ENCODE data around the gene PHC2.
A peak's percentile ranks its signal among the peaks of the same experiment; 100 is the strongest.

The PHC2 gene

DNA sequence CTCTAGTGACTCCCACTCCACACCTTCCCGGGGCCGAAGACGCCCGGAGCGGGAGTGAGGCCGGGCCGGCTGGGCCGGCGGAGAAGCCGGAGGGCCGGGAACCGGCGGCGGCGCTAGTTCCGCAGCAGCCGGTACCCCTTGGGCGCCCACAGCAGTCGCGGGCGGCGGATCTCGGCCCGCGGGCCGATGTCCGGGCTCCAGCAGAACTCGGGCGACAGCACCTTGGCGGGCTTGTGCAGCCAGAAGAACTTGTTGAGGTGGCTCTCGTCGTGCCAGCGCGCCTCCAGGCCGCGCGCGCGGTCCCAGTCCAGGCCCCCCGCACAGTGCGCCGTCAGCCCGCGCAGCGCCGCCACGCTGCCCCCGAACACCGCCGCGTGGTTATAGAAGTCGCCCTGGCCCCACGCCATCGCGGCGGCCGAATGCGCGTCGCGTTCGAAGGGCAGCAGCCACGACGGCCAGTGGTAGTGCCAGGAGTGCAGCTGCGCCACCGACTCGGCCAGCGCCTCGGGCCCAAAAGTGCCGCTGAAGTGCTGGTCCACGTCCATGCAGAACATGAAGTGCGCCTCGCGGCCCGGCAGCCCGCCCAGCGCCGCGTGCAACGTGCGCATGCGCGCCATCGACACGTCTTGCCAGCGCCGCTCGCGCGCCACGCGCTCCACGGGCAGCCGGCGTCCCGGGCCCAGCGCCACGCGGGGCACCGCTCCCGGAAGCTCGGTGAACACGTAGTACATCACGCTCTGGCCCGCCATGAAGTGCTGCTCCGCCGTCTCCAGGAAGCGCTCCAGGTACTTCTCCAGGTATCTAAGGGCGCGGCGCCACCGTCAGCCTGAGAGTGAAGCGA is 124.0 kb downstream of the PHC2 start:
- no peak for TF ChIP-seq POLR2A (IDR thresholded peaks at IDR 0.05; ENCODE audit: low read depth, low read length)
- no peak for DNase-seq (ENCODE audit: insufficient read length, low spot score)
- FAIRE-seq = no peak

DNA sequence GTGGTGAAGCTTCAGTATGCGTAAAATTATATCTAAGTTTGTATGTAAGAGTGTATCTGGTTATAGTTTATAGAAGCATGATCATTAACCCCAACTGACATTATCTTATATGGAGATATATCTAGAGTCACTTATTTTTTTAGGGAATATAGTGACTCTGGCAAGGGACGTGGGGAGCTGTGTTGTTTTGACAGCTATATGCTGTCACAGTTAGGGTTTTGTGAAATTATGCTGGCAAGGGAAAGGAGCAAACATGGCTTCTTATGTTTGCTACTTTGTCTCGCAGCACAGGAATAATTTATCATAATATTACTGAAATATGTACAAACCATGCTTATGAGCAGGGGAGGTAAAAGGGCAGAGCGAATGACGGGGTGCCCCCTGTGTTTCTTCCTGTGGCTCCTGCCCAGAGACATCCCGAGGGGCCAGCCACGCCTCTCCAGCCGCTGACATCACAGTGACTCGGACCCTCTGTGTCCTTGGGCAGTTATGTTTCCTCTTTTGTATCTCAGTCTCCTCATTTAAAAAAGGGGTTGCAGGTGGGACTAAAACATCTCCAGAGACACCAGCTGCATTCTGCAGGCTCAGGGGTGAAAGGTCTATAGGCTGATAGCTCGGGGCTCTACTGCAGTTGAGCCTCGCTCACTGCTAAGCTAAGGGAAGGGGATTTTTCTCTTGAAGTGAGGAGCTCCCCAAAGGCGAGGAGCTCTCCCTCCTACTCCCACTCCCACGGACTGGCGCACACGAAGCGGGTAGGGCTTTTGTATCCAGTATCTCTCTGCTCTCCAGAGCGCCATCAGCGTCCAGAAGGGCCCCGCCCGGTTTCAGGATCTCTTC is 124.9 kb downstream of the PHC2 start:
- FAIRE-seq (no peak), DNase-seq (ENCODE audit: insufficient read length, low spot score) (no peak)
- TF ChIP-seq POLR2A (IDR thresholded peaks at IDR 0.05; ENCODE audit: low read depth, low read length) = no peak

DNA sequence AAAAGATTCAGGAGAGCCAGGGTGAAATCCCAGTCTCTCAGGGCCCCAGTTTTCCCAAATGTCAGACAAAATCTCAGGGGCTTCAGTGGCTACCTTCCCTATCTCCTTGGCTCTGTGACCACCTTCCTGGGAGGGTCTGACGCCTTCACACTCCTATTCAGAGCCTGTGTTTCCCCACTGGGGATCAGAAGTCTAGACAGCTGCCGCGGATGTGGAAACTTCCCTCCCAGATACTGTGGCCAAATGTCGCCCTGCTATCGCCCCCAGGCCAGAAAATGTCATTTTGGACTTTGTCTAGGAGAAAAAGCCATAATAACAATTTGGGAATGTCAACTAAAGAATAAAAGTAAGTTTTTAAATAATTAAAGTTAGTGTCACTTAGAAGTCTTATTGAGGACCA is 125.9 kb downstream of the PHC2 start:
- DNase-seq (ENCODE audit: insufficient read length, low spot score) = no peak
- FAIRE-seq = no peak
- TF ChIP-seq POLR2A (IDR thresholded peaks at IDR 0.05; ENCODE audit: low read depth, low read length) = no peak

DNA sequence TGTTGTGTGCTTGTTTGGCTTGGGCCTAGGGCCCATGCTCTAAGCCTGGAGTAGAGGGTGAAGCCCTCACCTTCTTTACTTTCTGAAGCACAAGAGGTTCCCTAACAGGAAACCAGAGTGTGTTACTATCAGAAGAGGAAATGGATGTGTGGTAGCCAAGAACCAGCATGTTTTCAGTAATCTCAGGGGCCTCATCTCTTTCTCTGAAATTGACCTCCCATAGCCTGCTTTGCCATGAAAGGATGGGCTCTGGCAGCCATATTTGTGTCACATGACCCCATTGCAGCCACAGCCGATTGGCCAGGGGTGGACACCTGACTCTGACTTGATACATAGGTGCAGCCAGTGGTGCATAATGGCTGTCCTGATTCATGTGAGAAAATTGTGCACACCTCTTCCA is 128.6 kb downstream of the PHC2 start:
- FAIRE-seq (no peak), DNase-seq (ENCODE audit: insufficient read length, low spot score) (no peak)
- no peak for TF ChIP-seq POLR2A (IDR thresholded peaks at IDR 0.05; ENCODE audit: low read depth, low read length)

DNA sequence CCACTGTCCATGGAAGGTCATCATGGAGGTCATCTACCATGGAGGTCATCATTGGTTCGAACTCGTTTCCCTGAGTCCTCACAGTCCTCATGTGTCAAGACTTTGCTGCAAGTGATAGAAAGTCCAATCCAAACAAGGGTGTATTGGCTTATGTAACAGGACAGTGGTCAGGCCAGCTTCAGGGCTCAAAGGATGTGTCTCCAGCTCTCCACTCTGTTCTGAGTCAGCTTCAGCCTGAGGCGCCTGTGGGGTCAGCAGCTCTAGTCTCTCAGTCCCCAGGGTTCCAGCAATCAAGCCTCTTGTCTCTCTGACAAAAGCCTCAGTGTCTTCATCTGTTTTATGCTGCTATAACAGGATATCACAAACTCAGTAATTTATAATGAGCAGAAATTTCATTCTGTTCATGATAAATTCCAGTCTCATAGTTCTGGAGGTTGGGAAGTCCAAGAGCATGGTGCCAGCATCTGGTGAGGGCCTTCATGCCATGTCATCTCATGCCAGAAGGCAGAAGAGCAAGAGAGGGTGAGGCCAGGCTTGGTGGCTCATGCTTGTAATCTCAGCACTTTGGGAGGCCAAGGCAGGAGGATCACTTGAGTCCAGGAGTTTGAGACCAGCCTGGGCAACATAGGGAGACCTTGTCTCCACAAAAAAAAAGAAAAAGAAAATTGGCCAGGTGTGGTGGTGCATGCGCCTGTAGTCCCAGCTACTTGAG is 129.5 kb downstream of the PHC2 start:
- FAIRE-seq = no peak
- no peak for DNase-seq (ENCODE audit: insufficient read length, low spot score)
- no peak for TF ChIP-seq POLR2A (IDR thresholded peaks at IDR 0.05; ENCODE audit: low read depth, low read length)

DNA sequence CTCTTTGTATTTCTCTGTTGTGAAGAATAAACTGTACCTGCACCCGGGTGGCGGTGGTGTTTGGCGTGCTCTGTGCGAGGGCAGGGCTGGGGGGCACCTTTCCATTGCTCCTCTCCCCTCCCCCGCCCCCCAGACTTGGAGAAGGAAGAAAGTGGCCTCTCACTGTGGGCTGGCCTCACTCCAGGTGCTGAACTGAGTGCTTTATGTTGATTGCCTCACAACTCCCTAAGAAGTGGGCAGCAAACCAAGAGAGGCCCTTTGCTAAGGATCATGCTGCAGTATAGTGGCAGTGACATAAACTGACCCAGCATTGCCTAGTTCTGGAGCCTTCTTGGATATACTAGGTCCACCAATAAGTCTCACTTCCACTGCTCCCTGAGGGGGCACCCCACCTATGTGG is 130.2 kb downstream of the PHC2 start:
- FAIRE-seq = no peak

DNA sequence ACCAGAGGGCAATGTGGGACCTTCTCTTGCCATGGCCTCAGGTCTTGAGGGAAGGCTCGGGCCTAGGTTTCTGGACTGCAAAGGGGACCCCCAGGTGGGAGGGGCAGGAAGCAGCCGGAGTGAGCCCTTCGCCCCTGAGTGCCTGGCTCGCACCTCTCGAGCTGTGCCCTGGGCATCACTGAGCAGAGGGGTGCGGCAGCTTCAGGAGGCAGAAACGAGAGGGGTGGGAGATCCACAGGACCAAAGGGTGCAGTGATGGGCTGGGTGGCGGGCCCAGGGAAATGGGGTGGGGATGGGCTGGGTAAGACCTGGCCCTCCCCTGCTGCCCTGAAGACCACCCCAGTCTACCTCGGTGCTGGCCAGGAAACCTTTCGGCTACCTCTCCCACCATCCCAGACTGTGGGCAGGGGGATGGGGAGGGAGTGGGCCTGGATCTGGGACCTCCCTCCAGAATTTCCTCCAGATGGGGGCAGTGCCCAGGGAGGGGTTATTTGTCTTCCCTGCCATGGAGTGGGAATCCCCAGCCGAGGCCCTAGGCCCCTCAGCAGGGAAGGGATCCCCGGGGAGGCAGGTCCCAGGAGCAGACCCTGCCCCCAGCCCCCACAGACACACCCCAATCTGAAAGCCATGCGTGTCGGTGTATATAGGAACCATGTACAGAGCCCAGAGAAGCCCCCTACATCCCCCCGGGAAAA is 131.3 kb downstream of the PHC2 start:
- DNase-seq (ENCODE audit: insufficient read length, low spot score) (no peak), FAIRE-seq (no peak)
- no peak for TF ChIP-seq POLR2A (IDR thresholded peaks at IDR 0.05; ENCODE audit: low read depth, low read length)

More for the DNA sequence above, 130.2 kb downstream of the PHC2 start:
- DNase-seq (ENCODE audit: insufficient read length, low spot score) = no peak
- no peak for TF ChIP-seq POLR2A (IDR thresholded peaks at IDR 0.05; ENCODE audit: low read depth, low read length)

DNA sequence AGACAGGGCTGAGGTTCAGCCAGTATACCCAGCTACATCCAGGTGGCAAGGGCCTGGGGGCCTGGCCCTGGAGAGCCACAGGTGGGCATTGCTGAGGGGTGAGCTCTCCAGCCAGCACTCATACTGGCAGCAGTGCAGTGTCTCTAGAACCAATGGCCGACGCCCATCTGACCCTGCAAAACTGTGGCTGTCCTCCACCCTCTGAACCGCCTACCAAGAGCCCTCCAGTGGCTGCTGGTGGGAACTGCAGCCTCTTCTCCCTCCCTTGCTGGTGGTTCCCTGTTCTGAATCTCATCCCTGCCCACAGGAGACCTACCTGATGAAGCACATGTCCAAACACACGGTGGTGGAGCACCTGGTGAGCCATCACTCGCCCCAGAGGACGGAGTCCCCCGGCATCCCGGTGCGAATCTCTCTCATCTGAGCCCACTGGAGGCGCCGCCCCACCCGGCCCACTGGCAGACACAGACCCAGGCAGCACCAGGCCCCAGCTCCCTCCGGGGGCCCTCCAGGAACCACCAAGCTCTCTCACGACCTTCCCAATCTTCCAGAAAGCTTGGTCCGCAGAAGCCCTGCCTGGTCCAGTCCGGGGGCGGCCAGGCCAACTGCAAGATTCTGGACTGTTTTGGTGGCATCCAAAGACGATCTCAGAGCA is 132.1 kb downstream of the PHC2 start:
- TF ChIP-seq POLR2A (IDR thresholded peaks at IDR 0.05; ENCODE audit: low read depth, low read length) = no peak
- peak; percentile 81 for DNase-seq (ENCODE audit: insufficient read length, low spot score)
- no peak for FAIRE-seq

DNA sequence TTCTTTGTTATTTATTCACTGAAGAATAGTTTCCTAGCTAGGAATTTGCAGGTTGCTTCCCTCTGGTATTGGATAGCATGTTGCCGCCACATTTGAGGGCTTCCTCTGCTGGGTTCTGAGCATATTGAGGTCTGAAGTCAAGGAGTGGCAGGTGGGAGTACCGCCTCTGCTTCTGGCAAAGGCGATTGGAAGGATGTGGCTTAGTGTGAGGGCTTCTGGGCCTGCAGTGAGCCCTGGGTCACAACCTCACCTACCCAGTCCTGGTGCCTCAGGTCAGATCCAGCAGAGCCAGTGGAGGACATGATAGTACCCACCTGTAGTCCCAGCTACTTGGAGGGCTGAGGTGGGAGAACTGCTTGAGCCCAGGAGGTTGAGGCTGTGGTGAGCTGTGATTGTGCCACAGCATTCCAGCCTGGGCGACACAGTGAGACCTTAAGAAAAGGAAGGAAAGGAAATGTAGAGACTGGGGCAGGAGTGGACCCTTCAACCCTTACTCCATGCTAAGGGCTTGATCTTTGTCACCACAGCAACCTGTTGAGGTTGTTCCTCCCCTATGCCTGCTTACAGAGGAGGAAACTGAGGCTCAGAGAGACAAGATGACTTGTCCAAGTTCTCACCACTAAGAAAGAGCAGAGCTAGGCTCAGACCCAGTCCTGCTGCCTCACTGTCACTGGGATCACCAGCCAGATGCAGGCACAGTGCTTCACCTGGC is 132.8 kb downstream of the PHC2 start:
- TF ChIP-seq POLR2A (IDR thresholded peaks at IDR 0.05; ENCODE audit: low read depth, low read length) = no peak
- FAIRE-seq (no peak), DNase-seq (ENCODE audit: insufficient read length, low spot score) (no peak)

DNA sequence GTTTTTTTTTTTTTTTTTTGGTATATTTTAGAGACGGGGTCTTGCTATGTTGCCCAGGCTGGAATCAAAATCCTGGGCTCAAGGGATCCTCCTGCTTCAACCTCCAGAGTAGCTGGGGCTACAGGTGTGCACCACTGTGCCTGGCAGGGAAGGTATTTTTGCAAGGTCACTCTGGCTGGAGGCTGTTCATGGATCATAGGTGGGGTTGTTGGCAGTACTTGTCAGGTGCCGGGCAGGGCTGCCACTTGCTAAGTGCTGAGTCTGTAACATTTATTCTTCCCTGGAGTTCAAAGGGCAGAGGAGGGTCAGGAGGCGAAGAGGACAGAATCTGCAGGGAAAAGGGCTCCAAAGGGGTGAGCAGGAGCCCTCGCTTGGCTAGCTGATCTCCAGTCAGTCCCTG is 134.1 kb downstream of the PHC2 start:
- DNase-seq (ENCODE audit: insufficient read length, low spot score) (no peak), FAIRE-seq (no peak)
- no peak for TF ChIP-seq POLR2A (IDR thresholded peaks at IDR 0.05; ENCODE audit: low read depth, low read length)

DNA sequence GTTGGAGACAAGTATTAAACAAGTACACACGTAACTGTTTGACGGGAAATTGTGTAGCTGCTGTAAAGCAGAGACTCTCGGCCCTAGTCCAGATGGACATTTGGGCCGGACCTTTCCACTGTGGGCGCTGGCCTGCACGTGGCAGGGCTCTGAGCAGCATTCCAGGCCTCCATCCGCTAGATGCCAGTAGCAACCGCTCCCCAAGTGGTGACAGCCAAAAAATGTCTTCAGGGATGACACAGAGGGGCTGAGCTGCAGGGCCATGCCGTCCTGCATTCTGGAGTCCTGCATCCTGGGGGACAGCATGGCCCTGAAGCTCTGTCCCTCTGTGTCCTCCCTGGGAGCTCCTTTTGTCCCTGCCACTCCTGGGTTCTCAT is 134.8 kb downstream of the PHC2 start:
- no peak for FAIRE-seq
- DNase-seq (ENCODE audit: insufficient read length, low spot score) = no peak
- TF ChIP-seq POLR2A (IDR thresholded peaks at IDR 0.05; ENCODE audit: low read depth, low read length) = no peak

DNA sequence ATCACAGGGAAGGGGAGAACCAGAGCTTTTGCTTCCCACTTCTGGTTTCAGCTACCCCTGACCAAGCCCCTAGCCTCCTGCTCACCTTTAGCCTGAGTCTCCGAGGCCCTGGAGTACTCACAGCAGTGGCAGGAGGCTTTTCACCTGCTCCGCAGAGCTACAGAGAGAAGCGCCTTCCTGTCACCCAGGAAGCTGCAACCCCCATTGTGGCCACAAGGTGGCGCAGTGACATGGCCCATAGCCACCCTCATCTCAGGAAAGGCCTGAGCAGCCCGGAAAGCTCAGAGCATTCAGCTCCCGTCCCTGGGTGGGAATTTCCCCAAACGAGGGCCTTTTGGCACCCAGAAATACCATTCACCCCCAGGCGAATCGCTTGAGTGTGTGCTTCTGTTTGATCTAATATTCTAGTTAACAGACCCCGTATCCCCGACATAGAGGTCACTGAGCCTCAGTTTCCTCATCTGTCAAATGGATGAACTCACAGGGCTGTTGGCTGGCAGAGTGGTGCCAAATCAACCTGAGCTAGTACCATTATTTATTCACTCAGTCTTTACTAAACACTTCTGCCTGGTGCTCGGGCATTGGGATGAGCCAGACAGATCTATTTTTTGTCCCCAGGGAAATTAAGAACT is 135.3 kb downstream of the PHC2 start:
- peak; percentile 89 for DNase-seq (ENCODE audit: insufficient read length, low spot score)
- TF ChIP-seq POLR2A (IDR thresholded peaks at IDR 0.05; ENCODE audit: low read depth, low read length) = no peak
- FAIRE-seq = no peak

All from H54 (cell line).